NCI-H2196 treated with DMSO at 0.1 percent for 48 hours (cell line): ENCODE data around the gene AADACL2.

Source experiments
- DNase-seq: peaks from one replicate; lab custom pipeline; 2025; ENCODE audit not compliant: unreplicated experiment; lab: John Stamatoyannopoulos, UW

AADACL2 gene

DNA sequence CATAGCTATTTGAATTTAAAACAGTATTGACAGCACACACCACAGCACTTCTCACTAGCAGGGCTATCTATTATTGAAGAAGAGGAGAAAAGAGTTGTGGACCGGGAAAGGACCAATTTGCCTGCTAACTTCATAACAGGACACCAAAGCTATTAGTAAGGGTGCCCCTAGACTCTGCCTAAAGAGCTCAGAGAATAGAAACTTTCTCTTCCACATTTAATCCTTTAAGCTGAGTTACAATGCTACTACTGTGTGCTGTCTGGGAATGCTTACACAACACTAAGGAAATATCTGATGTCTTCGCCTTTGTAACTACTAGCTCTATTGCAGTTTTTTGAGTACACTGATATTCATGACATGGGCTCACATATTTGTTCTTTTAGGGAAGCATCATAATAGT, 66.7 kb downstream of the AADACL2 start:
- no peak for DNase-seq

DNA sequence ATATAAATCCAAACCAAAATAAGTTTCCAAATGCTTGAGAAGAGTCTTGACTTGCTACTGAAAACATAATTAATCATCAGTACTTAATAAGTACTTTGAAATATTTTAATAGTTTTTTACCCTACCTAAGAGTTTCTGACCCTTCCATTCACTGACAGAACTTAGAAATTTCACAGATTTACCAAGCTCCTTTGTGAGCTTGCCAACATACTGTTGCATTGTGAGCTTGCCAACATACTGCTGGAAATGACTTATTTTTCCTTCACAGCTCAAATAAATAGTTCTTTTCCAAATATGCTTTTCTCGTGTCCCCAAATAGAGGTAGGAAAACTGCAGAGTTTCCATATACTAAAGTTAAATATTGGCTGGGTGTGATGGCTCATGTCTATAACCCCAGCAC, 70.5 kb downstream of the AADACL2 start:
- DNase-seq: no peak

DNA sequence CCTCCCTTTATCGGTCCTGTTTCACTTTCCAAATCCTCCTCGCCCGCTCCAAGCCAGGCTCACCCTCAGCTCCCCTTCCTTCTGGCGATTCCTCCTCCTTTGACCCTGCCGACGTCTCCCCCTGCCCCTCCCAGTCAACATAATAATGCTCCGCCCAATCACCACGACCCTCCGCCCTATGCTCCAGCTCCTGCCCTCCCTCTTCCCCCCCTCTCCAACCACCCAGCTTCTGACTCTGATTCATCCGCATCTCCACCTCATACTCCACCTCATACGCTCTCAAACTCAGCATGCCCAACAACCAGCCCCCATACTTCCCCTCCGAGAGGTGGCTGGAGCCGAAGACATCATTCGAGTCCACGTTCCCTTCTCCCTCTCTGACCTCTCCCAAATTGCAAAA, 73.1 kb downstream of the AADACL2 start:
- DNase-seq: no peak
